ENCODE results near the gene ABCA4.

GRCh38 chr1:94122201-94122970 lies 1.4 kb upstream of the ABCA4 start:
- TF ChIP-seq REST (IDR thresholded peaks at IDR 0.05; ENCODE audit: low read depth), result no peak
- TF ChIP-seq YY1 (IDR thresholded peaks at IDR 0.05; ENCODE audit: low read depth), result no peak
